Omental fat pad (tissue), 4 donors: ENCODE data around the gene ARHGEF12. TPM values are rescaled to one million over a fixed set of nuclear protein-coding genes. Genes with fewer than 3 reads are reported as not detected.

ENCODE experiments used
- ATAC-seq: fragments of 150-250 bp; one replicate; pipeline ENCODE4 v1.9.1; 2016; ENCODE audit warnings: mild to moderate bottlenecking, moderate library complexity; ENCODE audit not compliant: low FRiP score
- DNase-seq: peaks from one replicate; pipeline ENCODE4 v3.0.0-alpha.2; 2019; ENCODE audit warnings: low spot score
- CTCF ChIP-seq, 3 donors: fragments of 450-650 bp; IDR thresholded peaks; one replicate each; pipeline ENCODE4 v1.5.1; 2016 to 2017; ENCODE audit warnings: antibody characterized with exemption in 3 of 3, mild to moderate bottlenecking in 3 of 3, moderate library complexity in 2 of 3
- total RNA-seq, 4 donors: library from RNA; depleted of rRNA; stranded (reverse); fragments of >200 nt; gene quantifications; one replicate each; pipeline ENCODE4 v1.1.0, GENCODE V29; 2016

The ARHGEF12 gene
- total RNA-seq, 4 donors from 2014 or later: 69.8 to 137 (median 75.2) TPM

- ATAC-seq: no peak
Measured at GRCh38 chr11:120329556-120329955, 6.7 kb upstream of the ARHGEF12 start.

DNA sequence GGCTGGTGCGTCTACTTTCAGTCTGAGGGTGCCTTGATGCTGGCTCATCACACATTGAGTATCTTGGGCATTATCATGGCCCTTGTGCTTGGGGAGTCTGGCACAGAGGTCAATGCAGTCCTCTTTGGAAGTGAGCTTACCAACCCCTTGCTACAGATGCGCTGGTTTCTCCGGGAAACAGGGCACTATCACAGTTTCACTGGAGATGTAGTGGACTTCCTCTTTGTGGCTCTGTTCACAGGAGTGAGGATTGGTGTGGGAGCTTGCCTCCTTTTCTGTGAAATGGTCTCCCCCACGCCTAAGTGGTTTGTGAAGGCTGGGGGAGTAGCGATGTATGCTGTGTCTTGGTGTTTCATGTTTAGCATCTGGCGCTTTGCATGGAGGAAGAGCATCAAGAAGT is 6.2 kb upstream of the ARHGEF12 start:
- ATAC-seq (no peak), DNase-seq (no peak)
- no peak for TF ChIP-seq CTCF (IDR thresholded peaks at IDR 0.05)

More at GRCh38 chr11:120329556-120329955, 6.7 kb upstream of the ARHGEF12 start:
- no peak for DNase-seq
- no peak for TF ChIP-seq CTCF (IDR thresholded peaks at IDR 0.05)

DNA sequence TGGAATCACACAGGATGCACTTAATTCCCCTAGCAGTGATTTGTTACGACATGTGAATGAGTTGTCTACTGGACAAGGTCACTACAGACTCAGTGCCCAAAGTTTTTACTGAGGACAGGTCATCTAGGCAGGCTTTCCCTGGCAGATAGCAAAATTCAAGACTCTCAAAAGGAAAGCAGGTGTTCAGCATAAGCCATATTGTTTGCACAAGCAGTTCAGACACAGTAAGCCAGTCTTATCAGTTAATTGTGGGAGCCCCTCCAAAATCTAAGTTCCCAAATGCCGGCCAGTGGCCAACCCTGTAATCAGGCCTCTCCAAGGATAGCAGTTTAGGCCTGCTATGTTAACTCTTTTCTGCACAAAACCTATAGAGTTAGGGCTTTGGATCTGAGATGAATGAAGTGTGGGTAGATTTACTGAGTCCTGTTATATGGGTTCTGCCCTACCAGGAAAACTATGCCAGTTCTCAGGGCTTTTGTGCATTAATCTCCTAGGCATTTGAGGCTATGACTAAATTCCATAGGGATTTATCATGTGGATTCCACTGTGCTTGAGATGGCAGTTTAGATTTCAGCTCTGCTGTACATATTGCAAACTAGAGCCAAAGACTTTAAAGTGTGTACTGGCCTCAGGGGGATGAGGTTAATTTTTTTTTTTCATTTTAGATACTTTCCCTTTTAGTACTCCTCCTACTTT is 4.8 kb upstream of the ARHGEF12 start:
- peak; percentile 10 for ATAC-seq
- no peak for DNase-seq
- TF ChIP-seq CTCF (IDR thresholded peaks at IDR 0.05): no peak

DNA sequence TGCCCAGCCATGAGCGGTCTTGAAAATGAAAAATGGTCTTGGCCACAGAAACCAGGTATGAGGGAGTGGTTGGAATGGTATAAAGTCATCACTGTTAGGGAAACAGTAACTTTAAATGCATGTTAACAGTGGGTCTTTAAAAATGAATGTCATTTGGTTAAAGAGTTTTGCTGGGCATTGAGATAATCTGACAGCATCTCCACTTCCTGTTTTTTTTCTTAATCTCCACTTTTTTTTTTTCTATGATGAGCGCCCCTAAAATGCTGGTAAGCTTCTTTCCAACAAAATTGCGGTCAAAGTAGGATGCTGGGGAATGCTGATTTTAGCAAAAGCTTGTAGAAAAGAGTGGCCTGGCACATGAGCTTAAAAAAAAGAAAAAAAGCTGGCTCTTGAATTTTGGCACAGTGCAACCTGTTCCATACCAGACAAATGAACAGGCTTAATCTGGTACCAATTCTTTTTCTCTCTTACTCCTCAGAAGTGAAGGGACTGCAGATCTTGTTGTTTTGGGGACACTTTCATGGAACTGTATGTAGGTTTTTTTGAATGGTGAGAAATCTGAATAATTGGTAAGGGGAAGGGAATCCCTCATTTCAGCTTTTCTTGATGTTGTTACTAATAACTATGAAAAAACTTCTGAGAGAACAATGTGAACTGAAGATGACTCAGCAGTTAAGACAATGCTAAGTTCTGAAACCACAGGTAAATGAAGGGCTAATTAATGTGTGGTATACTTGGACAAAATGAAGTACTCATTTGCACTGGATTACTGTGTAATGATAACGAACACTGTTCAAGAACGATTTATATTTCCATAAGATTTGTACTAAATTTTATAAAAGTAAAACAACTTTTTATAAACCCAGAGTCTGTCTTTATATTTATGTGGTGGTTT is 3.1 kb upstream of the ARHGEF12 start:
- DNase-seq: no peak
- TF ChIP-seq CTCF (IDR thresholded peaks at IDR 0.05): no peak
- no peak for ATAC-seq

GRCh38 chr11:120333801-120334200 is 2.4 kb upstream of the ARHGEF12 start:
- ATAC-seq (no peak), DNase-seq (no peak)
- TF ChIP-seq CTCF (IDR thresholded peaks at IDR 0.05): no peak

DNA sequence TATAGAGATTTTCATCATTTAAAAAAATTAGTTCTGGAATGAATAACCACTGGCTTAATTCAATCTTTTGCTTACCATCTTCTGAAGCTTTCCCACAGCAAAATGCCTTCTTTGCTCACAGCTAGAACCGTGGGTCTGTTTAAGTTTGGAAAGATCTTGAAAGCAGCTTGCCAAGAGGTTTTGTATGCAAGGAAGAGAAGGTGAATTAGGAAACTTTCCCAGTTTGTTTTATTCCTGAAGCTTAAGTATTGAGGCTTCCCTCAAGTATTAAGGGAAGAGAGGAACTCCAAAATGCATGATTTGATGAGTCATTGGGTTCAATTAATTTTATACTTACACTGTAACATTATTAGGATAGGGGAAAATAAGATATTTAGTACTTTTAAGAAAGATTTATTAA is 1.9 kb upstream of the ARHGEF12 start:
- DNase-seq (no peak), ATAC-seq (no peak)
- TF ChIP-seq CTCF (IDR thresholded peaks at IDR 0.05): no peak
